Measurements from ENCODE around the gene POLR3K. TPM values are rescaled to one million over a fixed set of nuclear protein-coding genes. Genes with fewer than 3 reads are reported as not detected.

Gene POLR3K
- total RNA-seq, 1 donor from 2014 or later: 4.1 TPM

DNA sequence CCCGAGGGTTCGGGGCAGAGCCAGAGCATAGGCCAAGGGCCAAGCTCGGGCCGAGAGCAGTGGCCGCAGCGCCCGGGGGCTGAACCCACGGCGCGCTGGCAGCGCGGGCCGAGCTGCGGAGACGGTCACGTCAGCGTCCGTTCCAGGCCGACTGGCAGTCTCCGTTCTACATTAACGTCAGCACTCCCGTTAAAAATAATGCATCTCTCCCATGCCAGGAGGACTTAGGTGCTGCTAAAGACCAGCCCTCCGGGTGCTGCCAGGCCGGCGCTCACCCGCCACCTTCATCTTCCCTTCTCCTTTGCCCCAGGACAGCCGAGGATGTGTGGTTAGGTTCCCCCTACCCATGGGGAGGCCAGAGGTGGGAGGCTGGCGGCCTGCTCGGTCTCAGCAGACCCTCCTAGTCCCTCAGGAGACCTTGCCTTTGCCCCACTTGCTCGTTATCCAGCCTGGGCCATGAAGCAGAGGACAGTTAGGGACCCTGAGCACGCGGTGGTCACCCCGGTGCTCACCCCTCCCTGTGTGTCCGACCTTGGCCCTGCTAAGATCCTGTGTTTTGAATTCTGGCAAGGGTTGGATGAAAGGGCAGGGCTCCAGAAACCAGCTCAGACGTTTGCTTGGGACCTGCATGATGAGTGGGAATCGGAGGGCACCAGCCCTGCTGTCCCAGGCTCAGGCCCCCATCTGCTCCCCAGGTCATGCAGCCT lies 25.2 kb upstream of the POLR3K start:
- no peak for DNase-seq (ENCODE audit: low read depth)

DNA sequence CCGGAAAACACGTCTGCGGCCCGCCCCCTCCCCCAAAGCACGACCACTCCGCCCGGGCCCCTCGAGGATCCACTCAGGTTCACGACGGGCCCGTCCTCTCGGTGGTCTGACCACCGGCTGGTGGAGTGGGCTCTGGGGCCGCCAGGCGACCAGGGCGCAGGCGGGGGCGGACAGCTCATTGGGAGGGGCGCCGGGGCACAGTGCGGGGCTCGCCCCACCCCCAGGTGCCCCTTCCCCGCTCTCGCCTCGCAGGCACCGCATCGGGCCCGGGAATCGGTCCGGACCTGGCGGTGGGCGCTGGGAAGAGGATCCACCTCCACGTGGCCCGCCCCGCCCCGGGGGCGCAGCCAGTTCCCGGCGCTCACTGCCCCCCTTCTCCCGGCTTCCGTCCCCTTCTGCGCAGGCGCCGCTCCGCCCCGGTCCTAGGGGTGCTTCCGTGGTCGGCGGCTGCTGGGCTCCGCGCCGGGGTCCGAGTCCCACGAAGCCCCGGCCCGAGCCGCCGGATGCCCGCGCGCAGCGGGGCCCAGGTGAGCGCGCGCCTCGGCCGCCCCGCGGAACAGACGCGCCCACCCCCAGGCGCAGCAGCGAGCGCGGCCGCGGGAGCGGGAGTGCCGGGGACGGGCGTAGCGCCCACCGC lies 24.5 kb upstream of the POLR3K start, which contains the start of gene MPG:
Gene MPG, plus strand, starts transcription at position 419 of the 637 bp plus-strand sequence. Its CDS starts 85 bp downstream, at position 504.
- DNase-seq (ENCODE audit: low read depth): no peak

GRCh38 chr16:77273-77806 lies 23.9 kb upstream of the POLR3K start:
- no peak for DNase-seq (ENCODE audit: low read depth)

GRCh38 chr16:76535-77272 lies 23.3 kb upstream of the POLR3K start:
- DNase-seq (ENCODE audit: low read depth): no peak

DNA sequence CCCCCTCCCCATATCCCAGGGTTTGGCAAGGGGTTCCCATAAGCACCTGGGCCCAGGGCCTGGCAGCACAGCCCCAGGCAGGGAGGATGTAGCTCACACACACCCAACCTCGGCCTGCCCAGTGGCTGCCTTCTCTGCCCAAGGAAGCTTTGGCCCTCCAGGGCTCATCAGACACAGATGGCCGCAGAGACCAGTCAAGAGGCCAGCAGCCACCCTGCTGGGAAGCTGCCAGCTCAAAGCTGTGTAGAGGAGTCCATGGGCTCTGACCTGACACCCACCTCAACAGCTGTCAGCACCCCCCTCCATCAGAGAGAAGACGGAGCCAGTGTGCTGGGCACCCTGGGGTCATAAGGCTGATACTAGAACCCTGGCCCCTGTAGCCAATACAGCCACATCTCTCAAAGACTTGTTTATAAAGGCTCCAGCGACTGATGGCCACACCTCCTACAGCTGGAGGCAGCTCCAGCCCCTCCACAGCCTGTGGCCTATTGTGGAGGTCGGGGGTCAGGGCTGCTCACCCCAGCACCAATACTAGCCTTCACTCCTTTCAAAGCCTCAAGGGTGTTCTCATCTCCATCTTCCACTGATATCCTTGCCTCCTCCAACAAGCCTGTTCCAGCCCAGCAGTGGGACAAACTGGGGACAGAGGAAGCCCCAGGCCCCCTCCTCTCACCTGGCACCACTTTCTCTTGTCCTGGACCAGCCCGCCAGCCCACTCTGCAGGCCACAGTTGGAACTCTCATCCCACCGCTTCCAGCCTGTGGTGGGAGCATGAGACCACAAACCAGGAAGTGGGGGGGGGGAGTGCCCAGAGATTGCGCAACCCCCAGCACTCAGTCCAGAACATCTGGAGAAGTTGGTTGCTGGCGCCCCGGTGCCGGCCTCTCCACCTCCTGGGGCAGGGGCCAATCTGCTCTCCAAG lies 22.4 kb upstream of the POLR3K start:
- DNase-seq (ENCODE audit: low read depth): peak; percentile 24

GRCh38 chr16:74747-75334 lies 21.4 kb upstream of the POLR3K start:
- DNase-seq (ENCODE audit: low read depth): no peak

DNA sequence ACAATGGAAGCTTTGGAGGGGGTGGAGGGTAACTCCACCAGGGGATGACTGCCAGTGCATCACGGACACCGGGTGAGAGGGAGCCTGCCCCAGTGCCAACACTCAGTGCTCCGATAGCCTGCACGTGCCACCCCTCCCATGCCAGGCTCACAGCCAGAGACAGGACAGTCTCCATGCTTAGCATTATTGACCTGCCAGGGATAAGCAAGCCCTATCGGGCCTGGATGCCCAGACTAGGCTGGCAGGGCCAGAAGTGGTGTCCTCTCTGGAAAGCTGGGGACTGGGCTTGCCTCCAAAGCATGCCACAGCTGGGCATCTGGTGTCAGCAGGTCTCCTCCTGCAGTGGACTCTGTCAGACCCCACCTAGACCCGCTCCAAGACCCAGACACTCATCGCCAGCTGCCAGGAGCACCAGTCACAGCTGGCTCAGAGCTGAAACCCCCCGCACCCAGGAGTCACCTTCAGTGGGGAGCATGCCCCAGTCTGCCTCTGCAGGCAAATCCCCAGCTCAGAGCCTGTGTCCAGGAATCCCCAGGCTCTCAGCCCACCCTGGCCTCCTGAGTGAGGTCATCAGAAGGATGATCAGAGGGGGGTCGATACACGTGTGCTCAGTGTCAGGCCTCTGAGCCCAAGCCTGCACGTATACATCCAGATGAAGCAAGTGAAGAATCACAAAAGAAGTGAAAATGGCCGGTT lies 20.8 kb upstream of the POLR3K start:
- DNase-seq (ENCODE audit: low read depth): no peak

DNA sequence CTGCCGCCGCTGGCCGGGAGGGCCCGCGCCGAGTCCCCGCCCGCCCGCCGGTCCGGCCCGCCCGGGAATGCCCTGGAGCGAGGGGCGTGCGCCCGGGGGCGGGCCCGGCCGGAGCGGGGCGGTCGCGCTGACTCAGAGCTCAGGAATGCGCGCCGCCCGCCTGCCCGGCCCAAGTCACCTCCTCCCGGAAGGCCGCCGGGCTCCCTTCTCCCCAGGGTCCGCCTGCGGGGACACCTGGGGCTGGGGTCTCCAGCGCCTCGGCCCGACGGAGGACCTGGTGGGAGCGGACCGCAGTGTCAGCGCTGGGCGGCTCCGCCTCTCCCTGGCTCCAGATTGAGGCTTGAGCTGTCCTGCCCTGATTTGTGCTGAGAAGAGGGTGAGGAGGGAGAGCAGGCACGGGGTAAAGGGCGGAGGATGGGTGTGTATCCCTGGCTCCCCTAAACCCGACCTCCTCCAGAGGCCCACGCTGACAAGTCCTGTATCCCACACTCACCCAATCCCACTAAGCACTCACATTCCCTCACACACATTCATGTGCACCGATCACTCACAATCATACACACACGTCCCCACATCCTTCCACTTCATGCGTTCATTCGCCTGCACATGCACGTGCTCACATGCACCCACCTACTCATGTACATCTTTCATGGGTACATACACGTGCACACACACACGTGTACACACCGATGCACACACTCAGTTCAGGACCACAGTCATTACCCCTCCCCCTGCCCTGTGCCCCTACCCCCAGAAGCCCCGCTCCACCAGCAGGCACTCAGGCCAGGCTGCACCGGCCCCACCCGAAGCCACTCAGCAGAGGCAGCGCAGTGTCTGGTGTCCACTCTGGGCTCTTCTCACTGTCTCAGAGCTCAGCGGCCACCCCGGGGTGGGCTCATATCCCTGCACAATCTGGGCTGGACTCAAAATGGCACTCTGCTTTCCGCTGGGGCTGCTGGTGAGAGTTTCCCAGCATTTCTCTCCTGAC lies 19.4 kb upstream of the POLR3K start, which contains the start of gene RHBDF1:
Gene RHBDF1, minus strand, starts transcription at position 71 of the 988 bp plus-strand sequence. CDS start 7,616 bp downstream, outside the sequence.
- DNase-seq (ENCODE audit: low read depth): no peak

DNA sequence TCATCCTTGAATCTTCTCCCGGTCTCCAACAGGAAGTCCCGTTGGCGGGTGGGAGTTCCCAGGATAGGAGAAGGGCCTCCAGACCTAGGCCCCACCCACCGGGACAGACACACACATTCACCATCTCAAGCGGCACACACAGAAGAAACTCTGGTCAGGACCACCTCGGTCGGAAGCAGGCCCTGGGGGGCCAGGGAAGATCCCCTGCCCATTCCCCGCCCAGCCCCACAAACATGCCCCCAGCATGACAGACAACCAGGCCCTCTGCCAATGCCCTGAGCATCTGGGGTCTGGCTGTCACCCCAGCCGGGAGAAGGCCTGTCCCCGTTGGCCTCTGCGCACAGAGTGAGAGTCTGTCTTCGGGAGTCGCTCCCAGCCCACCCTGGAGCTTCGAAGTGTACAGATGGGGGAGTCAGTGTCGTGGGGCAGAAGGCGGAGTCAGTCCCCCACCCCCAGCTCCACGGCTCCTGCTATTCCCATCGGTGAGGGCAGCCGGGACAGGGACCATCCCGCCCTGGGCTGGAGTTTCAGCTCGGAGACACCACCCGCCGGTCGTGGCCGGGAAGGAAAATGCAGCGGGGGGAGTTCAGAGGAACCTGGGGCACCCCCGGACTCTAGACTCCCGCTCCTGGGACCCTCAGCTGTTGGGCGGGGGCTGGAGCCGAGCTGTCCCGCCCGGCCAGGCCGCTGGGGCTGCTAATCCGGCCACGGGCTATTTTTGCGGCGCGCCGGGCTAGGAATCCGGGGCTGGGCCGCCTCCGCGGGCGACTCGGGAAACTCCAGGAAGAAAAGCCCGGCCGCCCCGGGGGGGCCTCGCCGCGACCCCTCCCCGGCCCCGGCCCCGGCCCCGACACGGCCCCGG lies 18.4 kb upstream of the POLR3K start:
- DNase-seq (ENCODE audit: low read depth): peak; percentile 31

- DNase-seq (ENCODE audit: low read depth): no peak
Observed at GRCh38 chr16:71210-71539, 17.8 kb upstream of the POLR3K start.

DNA sequence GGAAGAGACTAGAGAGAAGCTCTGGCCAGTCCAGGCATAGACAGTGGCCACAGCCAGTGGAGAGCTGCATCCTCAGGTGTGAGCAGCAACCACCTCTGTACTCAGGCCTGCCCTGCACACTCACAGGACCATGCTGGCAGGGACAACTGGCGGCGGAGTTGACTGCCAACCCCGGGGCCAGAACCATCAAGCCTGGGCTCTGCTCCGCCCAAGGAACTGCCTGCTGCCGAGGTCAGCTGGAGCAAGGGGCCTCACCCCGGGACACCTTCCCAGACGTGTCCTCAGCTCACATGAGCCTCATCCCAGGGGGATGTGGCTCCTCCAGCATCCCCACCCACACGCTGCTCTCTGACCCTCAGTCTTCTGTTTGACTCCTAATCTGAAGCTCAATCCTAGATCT lies 15.8 kb upstream of the POLR3K start:
- no peak for DNase-seq (ENCODE audit: low read depth)

GRCh38 chr16:67884-68789 lies 14.7 kb upstream of the POLR3K start:
- no peak for DNase-seq (ENCODE audit: low read depth)

DNA sequence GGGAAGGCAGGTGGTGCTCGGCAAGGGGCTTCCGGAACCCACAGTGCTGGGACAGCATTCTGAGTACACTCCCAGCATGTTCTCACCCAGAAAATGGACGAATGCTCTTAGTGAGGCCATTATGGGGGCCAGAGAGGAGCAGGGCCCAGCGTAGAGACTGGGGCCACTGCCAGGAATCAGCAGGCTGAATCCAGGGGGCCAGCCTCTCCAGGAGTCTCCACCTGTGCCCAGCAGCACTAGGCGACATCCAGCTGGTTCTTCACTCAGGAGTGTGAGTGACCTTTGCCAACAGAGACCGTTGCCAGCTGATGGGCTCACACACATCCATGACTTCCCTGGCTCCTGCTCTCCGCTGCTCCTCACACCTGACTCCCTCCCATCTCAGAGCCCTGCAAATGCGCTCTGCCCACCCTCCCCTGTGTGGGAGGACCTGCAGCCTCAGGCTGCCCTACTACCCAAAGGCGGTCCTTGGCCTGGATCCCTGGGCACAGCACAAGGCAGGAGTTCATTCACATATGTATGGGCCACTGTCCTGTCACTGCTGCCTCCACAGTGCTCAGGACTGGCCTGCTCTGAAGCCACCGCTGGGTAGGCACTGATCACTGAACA lies 13.9 kb upstream of the POLR3K start:
- no peak for DNase-seq (ENCODE audit: low read depth)

GRCh38 chr16:66309-67182 lies 13.1 kb upstream of the POLR3K start:
- DNase-seq (ENCODE audit: low read depth): no peak

DNA sequence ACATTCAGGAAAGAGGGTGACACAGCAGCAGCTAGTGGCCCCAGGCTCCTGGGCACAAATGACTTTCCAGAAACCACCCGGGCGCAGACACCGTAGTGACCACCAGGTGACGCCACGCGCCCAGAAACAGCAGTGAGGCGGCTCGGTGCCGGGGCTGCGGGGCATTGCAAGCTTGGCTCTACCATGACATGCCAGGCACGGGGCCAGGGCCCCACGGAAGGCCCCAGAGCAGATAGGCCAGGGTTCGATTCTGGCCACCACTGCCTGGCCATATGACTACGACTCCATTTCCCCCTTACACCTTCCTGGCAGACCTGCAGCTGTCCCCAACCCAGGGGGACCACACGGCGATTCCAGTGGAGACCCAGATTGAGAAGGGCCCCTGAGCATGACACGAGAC lies 12.3 kb upstream of the POLR3K start:
- DNase-seq (ENCODE audit: low read depth): peak; percentile 37

GRCh38 chr16:64914-65255 lies 11.5 kb upstream of the POLR3K start:
- no peak for DNase-seq (ENCODE audit: low read depth)

Measured in renal cortical epithelial cell (primary cell).